B cell (primary cell): ENCODE measurements around the gene TMEM176A. TPM values are rescaled to one million over a fixed set of nuclear protein-coding genes. Genes with fewer than 3 reads are reported as not detected.

Experiments used
- ATAC-seq: fragments of 200-7000 bp; cut with Tn5 transposase; one replicate; pipeline ENCODE4 v1.10.0; 2021; ENCODE audit warnings: low read depth, mild to moderate bottlenecking, moderate number of reproducible peaks, moderate library complexity
- CTCF ChIA-PET: fragments of 350-600 bp; sonication (Branson Sonifier 250); formaldehyde crosslinking; loops from one replicate; lab custom pipeline; 2021; ENCODE audit warnings: antibody characterized with exemption, inconsistent platforms; lab: Charles Lee
- POLR2A ChIA-PET: fragments of 350-600 bp; sonication (Branson Sonifier 250); formaldehyde crosslinking; loops from one replicate; lab custom pipeline; 2021; ENCODE audit warnings: antibody characterized with exemption; lab: Charles Lee
- DNase-seq: peaks from one replicate; pipeline ENCODE4 v3.0.0; 2013
- H2AFZ ChIP-seq: 2 replicates; pipeline ENCODE4 v1.6.1; 2012; ENCODE audit warnings: mild to moderate bottlenecking, low read depth, low read length; ENCODE audit not compliant: insufficient read depth, poor library complexity, severe bottlenecking
- H3K27ac ChIP-seq, 2 donors: 1 replicate in 1 of 2; 2 replicates in 1 of 2; pipeline ENCODE4 v1.5.1; 2012 to 2013; ENCODE audit warnings: low read length in 2 of 2, mild to moderate bottlenecking in 2 of 2, moderate library complexity in 1 of 2
- H3K27me3 ChIP-seq, 4 experiments: fragments of 200-600 bp in 1 of 4; sonication (generic) in 1 of 4; replicated peaks in 1 of 4; 1 replicate in 2 of 4; 2 replicates in 2 of 4; pipeline versions ENCODE4 v1.6.1 to v1.7.0; 2013 to 2016; ENCODE audit warnings: low read length in 3 of 4, mild to moderate bottlenecking in 2 of 4, mixed read lengths in 1 of 4, moderate library complexity in 1 of 4; ENCODE audit not compliant: insufficient read depth in 4 of 4, control insufficient read depth in 3 of 4; ENCODE audit errors: control extremely low read depth in 1 of 4
- H3K36me3 ChIP-seq, 2 experiments: replicated peaks in 1 of 2; 1 replicate in 1 of 2; 2 replicates in 1 of 2; pipeline versions ENCODE4 v1.6.1 to v1.7.1; 2013; ENCODE audit warnings: low read length in 1 of 2; ENCODE audit not compliant: insufficient read depth in 2 of 2, control insufficient read depth in 1 of 2; ENCODE audit errors: control extremely low read depth in 1 of 2, extremely low read depth in 1 of 2
- H3K4me1 ChIP-seq, 2 donors: fragments of 200-600 bp in 1 of 2; sonication (generic) in 1 of 2; 1 replicate in 1 of 2; 2 replicates in 1 of 2; pipeline versions ENCODE4 v1.5.1 to v1.6.1; 2013 to 2017; ENCODE audit warnings: low read length in 2 of 2; ENCODE audit not compliant: control insufficient read depth in 2 of 2, insufficient read depth in 2 of 2
- H3K4me2 ChIP-seq: replicated peaks from 2 replicates; pipeline ENCODE3; 2012; ENCODE audit warnings: mild to moderate bottlenecking, low read depth, low read length; ENCODE audit not compliant: poor library complexity, severe bottlenecking
- H3K4me3 ChIP-seq, 5 experiments: fragments of 200-600 bp in 1 of 5; sonication (generic) in 1 of 5; 1 replicate in 3 of 5; 2 replicates in 2 of 5; pipeline versions ENCODE4 v1.5.1 to v1.7.0; 2011 to 2016; ENCODE audit warnings: low read length in 4 of 5, mild to moderate bottlenecking in 4 of 5, low read depth in 2 of 5, control low read depth in 1 of 5, moderate library complexity in 1 of 5; ENCODE audit not compliant: insufficient read depth in 1 of 5; ENCODE audit errors: control extremely low read depth in 1 of 5, extremely low read depth in 1 of 5
- H3K79me2 ChIP-seq: fragments of 200-600 bp; sonication (generic); one replicate; pipeline ENCODE4 v1.6.0; 2016; ENCODE audit warnings: low read length; ENCODE audit not compliant: control insufficient read depth, insufficient read depth
- H3K9ac ChIP-seq: fragments of 200-600 bp; sonication (generic); 2 replicates; pipeline ENCODE4 v1.6.1; 2017; ENCODE audit warnings: mild to moderate bottlenecking, low read length, moderate library complexity
- H3K9me3 ChIP-seq, 3 donors: one replicate each; pipeline versions ENCODE4 v1.6.1 to v1.7.1; 2013; ENCODE audit warnings: low read length in 2 of 3; ENCODE audit not compliant: control insufficient read depth in 2 of 3, insufficient read depth in 1 of 3; ENCODE audit errors: control extremely low read depth in 1 of 3
- H4K20me1 ChIP-seq: 2 replicates; pipeline ENCODE4 v1.6.0; 2012; ENCODE audit warnings: mild to moderate bottlenecking, low read length; ENCODE audit not compliant: insufficient read depth, control insufficient read depth, poor library complexity, severe bottlenecking
- H3K27ac Mint-ChIP-seq: one replicate; pipeline ENCODE4 v1.8.0; 2021; ENCODE audit warnings: mixed read lengths
- H3K27me3 Mint-ChIP-seq: one replicate; pipeline ENCODE4 v1.8.0; 2021; ENCODE audit warnings: mixed read lengths
- H3K4me1 Mint-ChIP-seq: one replicate; pipeline ENCODE4 v1.8.0; 2021; ENCODE audit warnings: mixed read lengths
- H3K4me3 Mint-ChIP-seq: one replicate; pipeline ENCODE4 v1.8.0; 2021; ENCODE audit warnings: mixed read lengths
- H3K9me3 Mint-ChIP-seq: one replicate; pipeline ENCODE4 v1.8.0; 2022; ENCODE audit warnings: mixed read lengths; ENCODE audit not compliant: insufficient read depth
- CTCF ChIP-seq: fragments of 200-600 bp; IDR thresholded peaks from one replicate; pipeline ENCODE4 v1.8.0; 2022; ENCODE audit warnings: antibody characterized with exemption, mild to moderate bottlenecking
- EZH2 ChIP-seq: IDR thresholded peaks from 2 replicates; pipeline ENCODE4 v1.6.1; 2012; ENCODE audit warnings: borderline replicate concordance, low read depth, mild to moderate bottlenecking, moderate library complexity, low read length; ENCODE audit not compliant: insufficient read depth, poor library complexity, severe bottlenecking
- WGBS: methylation state at CpG from one replicate; pipeline ENCODE4 v1.1.5; 2013; ENCODE audit warnings: missing lambda C conversion rate; ENCODE audit not compliant: insufficient coverage; 5-methylcytosine and 5-hydroxymethylcytosine counted together
- intact Hi-C: fragments of 100-400 bp; cut with micrococcal nuclease; formaldehyde crosslinking; loops from one replicate; pipeline ENCODE4 v1.10.0; 2022
- polyA plus RNA-seq: library from polyadenylated mRNA; depleted of rRNA; stranded (reverse); fragments of >200 nt; gene quantifications from 2 replicates; pipeline ENCODE4 v1.2.3, GENCODE V29; 2012
- total RNA-seq, 2 donors: library from RNA; stranded (reverse); fragments of 120-200 nt in 1 of 2; gene quantifications; 1 replicate in 1 of 2; 2 replicates in 1 of 2; pipeline versions ENCODE4 v1.2.3 to v1.2.4, GENCODE V29; 2013 to 2022

Gene TMEM176A
- total and polyA plus RNA-seq, 2 donors (not counting 1 experiment from before 2014, with no cell fraction given) = 1.1 TPM; not detected in 1

GRCh38 chr7:150847536-150847935 lies 47.0 kb downstream of the TMEM176A start:
- H3K9me3 Mint-ChIP-seq = no peaks in the 10 kb centered on the region
- Histone ChIP-seq H3K27me3 (peaks cover 0 to 6% (median 1%) of the 10 kb centered on the region in 4 experiments), H3K9me3 (peaks cover 0 to under 1% (median 0%) of the 10 kb centered on the region in 3 donors), H3K36me3 (no peaks in the 10 kb centered on the region), H3K4me3 (no peak overlapping the region), H3K4me1 (no peaks in the 10 kb centered on the region), H2AFZ (no peak overlapping the region), H3K79me2 (no peaks in the 10 kb centered on the region), H3K27ac (no peak overlapping the region), H3K9ac (no peak overlapping the region), H4K20me1 (no peaks in the 10 kb centered on the region), H3K4me2 (no peak overlapping the region)
- POLR2A ChIA-PET = no interaction called here
- no peak overlapping the region for H3K4me3 Mint-ChIP-seq
- intact Hi-C loops = no loop called here
- peaks cover 29% of the 10 kb centered on the region for H3K27me3 Mint-ChIP-seq
- no peak for ATAC-seq
- CTCF ChIA-PET = no interaction called here
- no peak overlapping the region for H3K27ac Mint-ChIP-seq
- no peak for TF ChIP-seq CTCF
- no peak for TF ChIP-seq EZH2
- DNase-seq = no peak
- WGBS = 87% methylated on average over 5 of the region's 5 CpGs
- no peaks in the 10 kb centered on the region for H3K4me1 Mint-ChIP-seq

- Histone ChIP-seq H3K27me3 (peaks cover 0 to 6% (median 1%) of the 10 kb centered on the region in 4 experiments), H3K4me1 (no peaks in the 10 kb centered on the region), H3K36me3 (no peaks in the 10 kb centered on the region), H3K4me3 (no peak overlapping the region), H2AFZ (no peak overlapping the region), H3K79me2 (no peaks in the 10 kb centered on the region), H3K4me2 (no peak overlapping the region), H3K9ac (no peak overlapping the region), H4K20me1 (no peaks in the 10 kb centered on the region), H3K9me3 (no peaks in the 10 kb centered on the region), H3K27ac (no peak overlapping the region)
- no peak overlapping the region for H3K4me3 Mint-ChIP-seq
- DNase-seq (no peak), ATAC-seq (no peak)
- no peaks in the 10 kb centered on the region for H3K4me1 Mint-ChIP-seq
- WGBS = 97% methylated on average over 6 of the region's 8 CpGs
- H3K27me3 Mint-ChIP-seq = peaks cover 29% of the 10 kb centered on the region
- ChIA-PET CTCF (no interaction called here), POLR2A (no interaction called here)
- TF ChIP-seq CTCF = no peak
- intact Hi-C loops = no loop called here
- H3K9me3 Mint-ChIP-seq = no peaks in the 10 kb centered on the region
- no peak overlapping the region for H3K27ac Mint-ChIP-seq
These were observed 47.5 kb downstream of the TMEM176A start for GRCh38 chr7:150848111-150848510.
